PC-9 (cell line): ENCODE data around the gene RASSF10. TPM values are rescaled to one million over a fixed set of nuclear protein-coding genes. Genes with fewer than 3 reads are reported as not detected.

Experiments
- BruUV-seq: library from RNA; stranded (reverse); fragments of 400-500 nt; replicated peaks from 2 replicates; lab custom pipeline; 2021; lab: Mats Ljungman, UMichigan
- CTCF ChIA-PET: fragments of 300-600 bp; sonication (Branson Sonifier 250); formaldehyde crosslinking; loops from one replicate; lab custom pipeline; 2022; ENCODE audit warnings: antibody characterized with exemption; lab: Charles Lee
- POLR2A ChIA-PET: fragments of 300-600 bp; sonication (Branson Sonifier 250); formaldehyde crosslinking; loops from one replicate; lab custom pipeline; 2022; ENCODE audit warnings: antibody characterized with exemption; ENCODE audit not compliant: unreplicated experiment; lab: Charles Lee
- DNase-seq, 2 experiments: peaks; one replicate each; pipeline versions ENCODE4 v3.0.0 to v3.0.0-alpha.2; 2015 to 2022; ENCODE audit warnings: mixed read lengths in 1 of 2
- H2AFZ ChIP-seq: fragments of 200-600 bp; sonication (generic); 2 replicates; pipeline ENCODE4 v1.8.1; 2017; ENCODE audit warnings: antibody characterized with exemption
- H3F3A ChIP-seq: fragments of 200-600 bp; sonication (generic); 2 replicates; pipeline ENCODE4 v1.8.1; 2017; ENCODE audit warnings: antibody characterized with exemption, mild to moderate bottlenecking, low read depth; ENCODE audit not compliant: insufficient read depth
- H3K27ac ChIP-seq: fragments of 200-600 bp; sonication (generic); 2 replicates; pipeline ENCODE4 v1.6.1; 2016; ENCODE audit warnings: mixed run types
- H3K27me3 ChIP-seq: fragments of 200-600 bp; sonication (generic); 2 replicates; pipeline ENCODE4 v1.6.1; 2016; ENCODE audit warnings: low read depth, mixed run types; ENCODE audit not compliant: insufficient read depth
- H3K36me3 ChIP-seq: fragments of 200-600 bp; sonication (generic); 2 replicates; pipeline ENCODE4 v1.6.1; 2016; ENCODE audit warnings: low read depth, mixed run types
- H3K4me1 ChIP-seq: fragments of 200-600 bp; sonication (generic); replicated peaks from 2 replicates; pipeline ENCODE4 v1.6.1; 2016; ENCODE audit warnings: mixed run types; ENCODE audit not compliant: insufficient read depth
- H3K4me2 ChIP-seq: fragments of 200-600 bp; sonication (generic); 2 replicates; pipeline ENCODE4 v1.6.1; 2017; ENCODE audit warnings: mixed run types
- H3K4me3 ChIP-seq: fragments of 200-600 bp; sonication (generic); 2 replicates; pipeline ENCODE4 v1.6.1; 2016; ENCODE audit warnings: mixed run types
- H3K79me2 ChIP-seq: fragments of 200-600 bp; sonication (generic); 2 replicates; pipeline ENCODE4 v1.6.1; 2017; ENCODE audit warnings: low read depth, mixed run types
- H3K9me2 ChIP-seq: fragments of 200-600 bp; sonication (generic); 2 replicates; pipeline ENCODE4 v1.8.1; 2017; ENCODE audit warnings: mild to moderate bottlenecking; ENCODE audit not compliant: insufficient read depth
- H3K9me3 ChIP-seq: fragments of 200-600 bp; sonication (generic); 2 replicates; pipeline ENCODE4 v1.8.1; 2016; ENCODE audit warnings: low read depth; ENCODE audit not compliant: insufficient read depth
- H4K20me1 ChIP-seq: fragments of 200-600 bp; sonication (generic); 2 replicates; pipeline ENCODE4 v1.8.1; 2017; ENCODE audit not compliant: insufficient read depth
- EZH2 ChIP-seq: fragments of 200-600 bp; sonication (generic); IDR thresholded peaks from 2 replicates; pipeline ENCODE4 v1.8.0; 2017; ENCODE audit warnings: antibody characterized with exemption, low read depth
- intact Hi-C: fragments of 100-400 bp; cut with micrococcal nuclease; formaldehyde crosslinking; loops from one replicate; pipeline ENCODE4 v1.10.0; 2022; ENCODE audit not compliant: unreplicated experiment
- total RNA-seq: library from RNA; stranded (reverse); gene quantifications from 2 replicates; pipeline ENCODE4 v1.2.3, GENCODE V29; 2021
- TF ChIP-seq, protein P1 (sequence below): fragments of 200-600 bp; sonication (generic); conservative IDR thresholded peaks from 2 replicates; pipeline ENCODE4 v1.6.1; 2017; ENCODE audit warnings: mixed run types, antibody characterized with exemption, mild to moderate bottlenecking, moderate library complexity

RASSF10 gene
- total RNA-seq, 1 experiment from 2014 or later: 0.35 TPM

DNA sequence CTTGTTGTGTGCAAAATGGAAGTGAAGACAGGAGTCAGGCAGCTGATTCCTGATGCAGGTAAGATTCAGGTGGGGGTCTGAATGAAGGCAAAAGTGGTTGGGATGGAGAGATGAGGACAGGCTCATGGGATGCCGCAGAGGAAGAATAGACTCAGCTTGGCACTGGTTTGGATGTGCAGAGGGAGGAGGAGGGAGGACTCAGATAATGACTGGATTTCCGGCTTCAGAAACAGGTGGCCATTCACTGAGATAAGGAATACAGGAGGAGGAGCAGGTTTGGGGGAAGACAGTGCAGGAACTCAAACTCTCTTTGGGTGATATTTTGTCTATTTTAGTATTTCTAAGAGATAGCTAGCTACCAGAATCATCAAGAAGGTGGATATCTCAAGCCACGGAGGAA, 19.2 kb downstream of the RASSF10 start:
- no peaks in the 10 kb centered on the region for H3F3A ChIP-seq
- H2AFZ ChIP-seq: no peak overlapping the region
- ChIA-PET POLR2A (no interaction called here), CTCF (no interaction called here)
- H3K9me2 ChIP-seq: no peaks in the 10 kb centered on the region
- no peaks in the 10 kb centered on the region for H3K27me3 ChIP-seq
- no peaks in the 10 kb centered on the region for H3K79me2 ChIP-seq
- TF ChIP-seq, protein P1, sequence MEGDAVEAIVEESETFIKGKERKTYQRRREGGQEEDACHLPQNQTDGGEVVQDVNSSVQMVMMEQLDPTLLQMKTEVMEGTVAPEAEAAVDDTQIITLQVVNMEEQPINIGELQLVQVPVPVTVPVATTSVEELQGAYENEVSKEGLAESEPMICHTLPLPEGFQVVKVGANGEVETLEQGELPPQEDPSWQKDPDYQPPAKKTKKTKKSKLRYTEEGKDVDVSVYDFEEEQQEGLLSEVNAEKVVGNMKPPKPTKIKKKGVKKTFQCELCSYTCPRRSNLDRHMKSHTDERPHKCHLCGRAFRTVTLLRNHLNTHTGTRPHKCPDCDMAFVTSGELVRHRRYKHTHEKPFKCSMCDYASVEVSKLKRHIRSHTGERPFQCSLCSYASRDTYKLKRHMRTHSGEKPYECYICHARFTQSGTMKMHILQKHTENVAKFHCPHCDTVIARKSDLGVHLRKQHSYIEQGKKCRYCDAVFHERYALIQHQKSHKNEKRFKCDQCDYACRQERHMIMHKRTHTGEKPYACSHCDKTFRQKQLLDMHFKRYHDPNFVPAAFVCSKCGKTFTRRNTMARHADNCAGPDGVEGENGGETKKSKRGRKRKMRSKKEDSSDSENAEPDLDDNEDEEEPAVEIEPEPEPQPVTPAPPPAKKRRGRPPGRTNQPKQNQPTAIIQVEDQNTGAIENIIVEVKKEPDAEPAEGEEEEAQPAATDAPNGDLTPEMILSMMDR: no peak
- no peak for TF ChIP-seq EZH2
- H3K4me2 ChIP-seq: no peak overlapping the region
- no peak overlapping the region for H3K27ac ChIP-seq
- BruUV-seq: no TSS peak
- no peaks in the 10 kb centered on the region for H3K4me1 ChIP-seq
- no peak for DNase-seq
- no peaks in the 10 kb centered on the region for H3K36me3 ChIP-seq
- H3K9me3 ChIP-seq: no peaks in the 10 kb centered on the region
- no peak overlapping the region for H3K4me3 ChIP-seq
- intact Hi-C loops: no loop called here
- H4K20me1 ChIP-seq: no peaks in the 10 kb centered on the region

DNA sequence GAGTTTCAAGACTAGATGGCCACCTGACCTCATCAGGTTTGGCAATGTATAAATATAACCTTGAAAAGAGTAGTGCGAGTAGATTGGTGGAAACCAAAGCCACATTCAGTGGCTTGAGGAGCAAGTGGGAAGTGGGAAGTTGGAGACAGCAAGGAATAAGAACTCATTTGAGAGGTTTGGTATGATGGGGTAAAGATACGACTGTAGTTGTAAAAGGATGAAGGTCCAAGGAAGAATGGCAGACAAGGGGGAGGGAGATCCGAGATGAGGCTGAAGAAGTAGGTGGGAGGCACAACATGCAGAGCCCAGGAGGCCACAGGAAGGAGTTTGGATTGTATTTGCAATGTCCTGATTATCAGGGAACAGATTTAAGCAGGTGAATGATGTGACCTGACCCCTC, 20.8 kb downstream of the RASSF10 start:
- ChIA-PET CTCF (no interaction called here), POLR2A (no interaction called here)
- H3K4me2 ChIP-seq: no peak overlapping the region
- no peaks in the 10 kb centered on the region for H3K9me2 ChIP-seq
- TF ChIP-seq, protein P1: no peak
- TF ChIP-seq EZH2: no peak
- no TSS peak for BruUV-seq
- H4K20me1 ChIP-seq: no peaks in the 10 kb centered on the region
- H3K4me3 ChIP-seq: no peak overlapping the region
- no peaks in the 10 kb centered on the region for H3K9me3 ChIP-seq
- H3K79me2 ChIP-seq: no peaks in the 10 kb centered on the region
- H3K4me1 ChIP-seq: no peaks in the 10 kb centered on the region
- intact Hi-C loops: no loop called here
- H3F3A ChIP-seq: no peaks in the 10 kb centered on the region
- no peaks in the 10 kb centered on the region for H3K36me3 ChIP-seq
- no peaks in the 10 kb centered on the region for H3K27me3 ChIP-seq
- no peak overlapping the region for H2AFZ ChIP-seq
- no peak for DNase-seq
- H3K27ac ChIP-seq: no peak overlapping the region

DNA sequence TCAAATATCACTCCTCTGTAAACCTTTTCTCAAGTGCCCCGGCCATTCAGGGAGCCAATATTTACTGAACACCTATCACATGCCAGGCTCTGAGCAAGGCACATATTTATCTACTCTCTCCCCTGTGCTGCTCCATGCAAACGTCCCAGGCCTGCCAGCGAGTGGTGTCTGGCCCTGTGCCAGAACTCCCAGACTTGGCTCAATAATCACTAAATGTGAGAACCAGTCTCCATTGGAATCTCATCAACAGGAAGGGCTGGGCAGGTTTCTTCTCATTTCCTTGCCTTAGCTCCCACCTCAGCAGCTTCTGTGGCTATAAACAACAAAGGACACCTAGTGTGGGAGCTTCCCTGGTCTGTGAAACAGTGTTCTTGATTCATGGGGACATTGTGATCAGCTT, 21.7 kb downstream of the RASSF10 start:
- no peaks in the 10 kb centered on the region for H3K36me3 ChIP-seq
- no peaks in the 10 kb centered on the region for H3F3A ChIP-seq
- BruUV-seq: no TSS peak
- no peaks in the 10 kb centered on the region for H4K20me1 ChIP-seq
- CTCF ChIA-PET: interaction anchor here (0.6 kb wide), 1 partner anchor 49 kb away, joined by 3 read pairs; no protein-coding TSS in a partner anchor
- no peak overlapping the region for H3K4me2 ChIP-seq
- no peaks in the 10 kb centered on the region for H3K79me2 ChIP-seq
- H3K4me3 ChIP-seq: no peak overlapping the region
- H3K27ac ChIP-seq: no peak overlapping the region
- TF ChIP-seq EZH2: no peak
- TF ChIP-seq, protein P1: no peak
- H3K27me3 ChIP-seq: no peaks in the 10 kb centered on the region
- intact Hi-C loops: no loop called here
- no peaks in the 10 kb centered on the region for H3K9me2 ChIP-seq
- H3K4me1 ChIP-seq: no peaks in the 10 kb centered on the region
- POLR2A ChIA-PET: no interaction called here
- no peak for DNase-seq
- H2AFZ ChIP-seq: no peak overlapping the region
- no peaks in the 10 kb centered on the region for H3K9me3 ChIP-seq
